K562 (cell line): Measurements from ENCODE around the gene FDPS. TPM values are rescaled to one million over a fixed set of nuclear protein-coding genes. Genes with fewer than 3 reads are reported as not detected.
A peak's percentile ranks its signal among the peaks of the same experiment; 100 is the strongest.

ENCODE experiments used
- ATF2 ChIP-seq: sonication (generic); formaldehyde crosslinking; IDR thresholded peaks from 2 replicates; pipeline ENCODE4 v1.8.1; 2022; ENCODE audit warnings: missing genetic modification reagents
- BHLHE40 ChIP-seq: IDR thresholded peaks from 2 replicates; pipeline ENCODE4 v1.6.1; 2011; ENCODE audit warnings: low read length, improper control_type of control experiment
- ETS1 ChIP-seq: conservative IDR thresholded peaks from 2 replicates; pipeline ENCODE4 v1.6.1; 2011; ENCODE audit warnings: low read depth, mild to moderate bottlenecking, low read length; ENCODE audit not compliant: control insufficient read depth
- GTF2B ChIP-seq: IDR thresholded peaks from 2 replicates; pipeline ENCODE4 v1.6.1; 2011; ENCODE audit not compliant: insufficient read length; ENCODE audit errors: extremely low read depth
- GTF3C2 ChIP-seq: IDR thresholded peaks from 3 replicates; pipeline ENCODE4 v1.6.1; 2011; ENCODE audit warnings: borderline replicate concordance, mild to moderate bottlenecking, moderate library complexity; ENCODE audit not compliant: insufficient read length; ENCODE audit errors: extremely low read depth
- IRF9 ChIP-seq: fragments of 450-650 bp; IDR thresholded peaks from 2 replicates; pipeline ENCODE4 v1.6.1; 2016; ENCODE audit warnings: missing biosample characterization, missing genetic modification characterization
- KDM4B ChIP-seq, 2 experiments: fragments of 450-650 bp in 1 of 2; sonication (generic) in 1 of 2; IDR thresholded peaks; 2 replicates each; pipeline ENCODE4 v1.6.1; 2016 to 2017; ENCODE audit warnings: borderline replicate concordance in 2 of 2, antibody characterized with exemption in 1 of 2, low read depth in 1 of 2, mild to moderate bottlenecking in 1 of 2
- RBM34 ChIP-seq: fragments of 200-400 bp; formaldehyde crosslinking; IDR thresholded peaks from 2 replicates; pipeline ENCODE4 v1.6.1; 2018; ENCODE audit warnings: low read length, borderline replicate concordance; ENCODE audit not compliant: insufficient read depth
- SETDB1 ChIP-seq: IDR thresholded peaks from one replicate; pipeline ENCODE4 v1.6.1; 2012; ENCODE audit warnings: low read length, control low read depth, inconsistent platforms
- SNRNP70 ChIP-seq: fragments of 200-400 bp; formaldehyde crosslinking; optimal IDR thresholded peaks from 2 replicates; pipeline ENCODE3; 2017; ENCODE audit warnings: low read depth, low read length
- THRAP3 ChIP-seq: fragments of 450-650 bp; IDR thresholded peaks from 2 replicates; pipeline ENCODE4 v1.6.1; 2016; ENCODE audit warnings: mild to moderate bottlenecking, inconsistent platforms, borderline replicate concordance
- U2AF1 ChIP-seq: fragments of 200-400 bp; formaldehyde crosslinking; optimal IDR thresholded peaks from 2 replicates; pipeline ENCODE3; 2017; ENCODE audit warnings: mild to moderate bottlenecking, low read depth, low read length, moderate library complexity
- ZBTB5 ChIP-seq: fragments of 450-650 bp; IDR thresholded peaks from 2 replicates; pipeline ENCODE4 v1.6.1; 2017; ENCODE audit warnings: antibody characterized with exemption
- ZC3H11A ChIP-seq: IDR thresholded peaks from 2 replicates; pipeline ENCODE4 v1.6.1; 2012; ENCODE audit warnings: low read depth, low read length, improper control_type of control experiment
- ZNF124 ChIP-seq: sonication (generic); formaldehyde crosslinking; IDR thresholded peaks from 2 replicates; pipeline ENCODE4 v1.8.1; 2022; ENCODE audit warnings: missing genetic modification reagents
- ZNF311 ChIP-seq: fragments of 250-450 bp; sonication (Bioruptor Pico); IDR thresholded peaks from 2 replicates; pipeline ENCODE4 v1.4.0; 2020; ENCODE audit warnings: mild to moderate bottlenecking, moderate library complexity
- polyA plus RNA-seq, 8 experiments: library from polyadenylated mRNA; depleted of rRNA in 4 of 8; stranded (reverse) in 5 of 8; unstranded in 3 of 8; fragments of >200 nt; fragmentation: Nextera tagmentation in 2 of 8; fragmentation: Illumina TruSeq in 1 of 8; extraction: Ambion mirVana in 2 of 8; extraction: Trizol in 1 of 8; gene quantifications; 2 replicates each; pipeline versions ENCODE4 v1.2.1 to v1.2.3, GENCODE V29; 2011 to 2014; ENCODE audit warnings: inconsistent platforms in 1 of 8, missing spikeins in 1 of 8
- total RNA-seq, 7 experiments: library from RNA; depleted of rRNA in 6 of 7; stranded (reverse); fragments of >200 nt in 6 of 7; fragmentation: Illumina TruSeq in 2 of 7; extraction: Trizol in 2 of 7; gene quantifications; 2 replicates each; pipeline versions ENCODE4 v1.2.1 to v1.2.3, GENCODE V29; 2011 to 2021; ENCODE audit warnings: low replicate concordance in 1 of 7

The FDPS gene
- total and polyA plus RNA-seq, 9 of the 15 experiments (the other 6 are each of a cell fraction or from before 2014, with no cell fraction given), result 247 to 884 (median 360) TPM

GRCh38 chr1:155322953-155323728 lies 14.5 kb downstream of the FDPS start (continued):
- no peak for TF ChIP-seq GTF3C2
- no peak for TF ChIP-seq RBM34
- TF ChIP-seq BHLHE40, result no peak
- no peak for TF ChIP-seq ETS1
- TF ChIP-seq GTF2B, result no peak
- no peak for TF ChIP-seq SETDB1
- 0 out of 2 replicates have a peak, but pooled peaks have one; percentile 20 for TF ChIP-seq ZNF124 (CRISPR knock-in tag)
- TF ChIP-seq SNRNP70, result no peak
- TF ChIP-seq KDM4B (IDR thresholded peaks at IDR 0.05; ENCODE audit: borderline replicate concordance in 2 of 2, low read depth in 1 of 2), result 0 out of 4 replicates have a peak, but pooled peaks of 1 of the 2 experiments have one; percentile 51
- no peak for TF ChIP-seq IRF9
- TF ChIP-seq U2AF1, result peak; percentile 52
- TF ChIP-seq THRAP3, result no peak
- TF ChIP-seq ATF2 (CRISPR knock-in tag), result no peak
- TF ChIP-seq ZNF311 (CRISPR knock-in tag), result no peak
- no peak for TF ChIP-seq ZC3H11A
- no peak for TF ChIP-seq ZBTB5
